Measurements from ENCODE around the gene COBLL1. TPM values are rescaled to one million over a fixed set of nuclear protein-coding genes. Genes with fewer than 3 reads are reported as not detected.

Gene COBLL1
- total and polyA plus RNA-seq, 5 experiments from 2014 or later = 0.16 to 5.6 (median 4.2) TPM; not detected in 2

GRCh38 chr2:164831180-164831579 is 10.4 kb downstream of the COBLL1 start:
- peaks cover 0 to 2% (median 0%) of the 10 kb centered on the region in 9 donors for H3K9me3 Mint-ChIP-seq
- H3K4me3 Mint-ChIP-seq = no peak overlapping the region
- peaks cover 0 to 5% (median 3%) of the 10 kb centered on the region in 5 donors for H3K27me3 Mint-ChIP-seq
- POLR2A ChIA-PET = no interaction called here
- H3K36me3 Mint-ChIP-seq = no peaks in the 10 kb centered on the region
- DNase-seq = no peak
- H3K4me1 Mint-ChIP-seq = peaks cover 0 to 13% (median 0%) of the 10 kb centered on the region in 4 donors
- no peak for ATAC-seq
- no peak overlapping the region for H3K27ac Mint-ChIP-seq

- peaks cover 0 to 2% (median 0%) of the 10 kb centered on the region in 9 donors for H3K9me3 Mint-ChIP-seq
- peaks cover 0 to 8% (median 0%) of the 10 kb centered on the region in 4 donors for H3K4me1 Mint-ChIP-seq
- no peak for DNase-seq
- no peak overlapping the region for H3K27ac Mint-ChIP-seq
- no peaks in the 10 kb centered on the region for H3K36me3 Mint-ChIP-seq
- no peak for ATAC-seq
- no peak overlapping the region for H3K4me3 Mint-ChIP-seq
- POLR2A ChIA-PET = no interaction called here
- peaks cover 0 to 5% (median 4%) of the 10 kb centered on the region in 5 donors for H3K27me3 Mint-ChIP-seq
Measured at GRCh38 chr2:164826293-164827243, 15.1 kb downstream of the COBLL1 start.

- Mint-ChIP-seq H3K4me3 (no peak overlapping the region), H3K27me3 (peaks cover 0 to 5% (median 4%) of the 10 kb centered on the region in 5 donors), H3K4me1 (peaks cover 0 to 10% (median 0%) of the 10 kb centered on the region in 4 donors), H3K9me3 (peaks cover 0 to 2% (median 0%) of the 10 kb centered on the region in 9 donors), H3K27ac (no peak overlapping the region), H3K36me3 (no peaks in the 10 kb centered on the region)
- DNase-seq (no peak), ATAC-seq (no peak)
- POLR2A ChIA-PET = no interaction called here
Measured at GRCh38 chr2:164824872-164825271, 16.8 kb downstream of the COBLL1 start.

- peaks cover 0 to 5% (median 4%) of the 10 kb centered on the region in 5 donors for H3K27me3 Mint-ChIP-seq
Measured at GRCh38 chr2:164823126-164823525, 18.5 kb downstream of the COBLL1 start.

GRCh38 chr2:164821338-164821737 is 20.3 kb downstream of the COBLL1 start:
- no peak overlapping the region for H3K27ac Mint-ChIP-seq
- no peak for DNase-seq
- H3K9me3 Mint-ChIP-seq = no peaks in the 10 kb centered on the region
- H3K4me3 Mint-ChIP-seq = no peak overlapping the region
- H3K36me3 Mint-ChIP-seq = no peaks in the 10 kb centered on the region
- POLR2A ChIA-PET = no interaction called here
- ATAC-seq = no peak
- peaks cover 0 to 5% (median 4%) of the 10 kb centered on the region in 5 donors for H3K27me3 Mint-ChIP-seq
- H3K4me1 Mint-ChIP-seq = peaks cover 0 to 5% (median 0%) of the 10 kb centered on the region in 4 donors

More at GRCh38 chr2:164823126-164823525, 18.5 kb downstream of the COBLL1 start:
- DNase-seq (no peak), ATAC-seq (no peak)
- H3K9me3 Mint-ChIP-seq = no peaks in the 10 kb centered on the region
- H3K27ac Mint-ChIP-seq = no peak overlapping the region
- H3K4me1 Mint-ChIP-seq = peaks cover 0 to 10% (median 0%) of the 10 kb centered on the region in 4 donors
- no peaks in the 10 kb centered on the region for H3K36me3 Mint-ChIP-seq
- no peak overlapping the region for H3K4me3 Mint-ChIP-seq
- POLR2A ChIA-PET = no interaction called here

GRCh38 chr2:164818149-164819136 is 23.2 kb downstream of the COBLL1 start:
- no peaks in the 10 kb centered on the region for H3K9me3 Mint-ChIP-seq
- H3K4me1 Mint-ChIP-seq = peaks cover 0 to 7% (median 0%) of the 10 kb centered on the region in 4 donors
- no peak overlapping the region for H3K4me3 Mint-ChIP-seq

GRCh38 chr2:164816900-164817299 is 24.7 kb downstream of the COBLL1 start:
- DNase-seq (no peak), ATAC-seq (no peak)
- POLR2A ChIA-PET = no interaction called here
- Mint-ChIP-seq H3K27ac (no peak overlapping the region), H3K4me1 (peaks cover 0 to 7% (median 0%) of the 10 kb centered on the region in 4 donors), H3K4me3 (no peak overlapping the region), H3K27me3 (no peaks in the 10 kb centered on the region), H3K9me3 (no peaks in the 10 kb centered on the region), H3K36me3 (no peaks in the 10 kb centered on the region)

More at GRCh38 chr2:164818149-164819136, 23.2 kb downstream of the COBLL1 start:
- DNase-seq (no peak), ATAC-seq (no peak)
- Mint-ChIP-seq H3K36me3 (no peaks in the 10 kb centered on the region), H3K27ac (no peak overlapping the region), H3K27me3 (peaks cover 0 to 3% (median 3%) of the 10 kb centered on the region in 5 donors)
- POLR2A ChIA-PET = no interaction called here

- no peak for DNase-seq
- no peaks in the 10 kb centered on the region for H3K27me3 Mint-ChIP-seq
- H3K9me3 Mint-ChIP-seq = no peaks in the 10 kb centered on the region
- no peak overlapping the region for H3K27ac Mint-ChIP-seq
- H3K4me1 Mint-ChIP-seq = peaks cover 0 to 7% (median 0%) of the 10 kb centered on the region in 4 donors
- H3K4me3 Mint-ChIP-seq = no peak overlapping the region
- no peak for ATAC-seq
- H3K36me3 Mint-ChIP-seq = no peaks in the 10 kb centered on the region
- POLR2A ChIA-PET = no interaction called here
Measured at GRCh38 chr2:164816046-164816445, 25.6 kb downstream of the COBLL1 start.

GRCh38 chr2:164815071-164815793 is 26.4 kb downstream of the COBLL1 start:
- H3K4me3 Mint-ChIP-seq = no peak overlapping the region
- H3K36me3 Mint-ChIP-seq = no peaks in the 10 kb centered on the region
- H3K27ac Mint-ChIP-seq = peak overlapping the region in 1 of 10 donors; percentile 34
- DNase-seq (no peak), ATAC-seq (no peak)
- POLR2A ChIA-PET = no interaction called here
- H3K27me3 Mint-ChIP-seq = no peaks in the 10 kb centered on the region
- H3K4me1 Mint-ChIP-seq = peaks cover 0 to 7% (median 0%) of the 10 kb centered on the region in 4 donors
- no peaks in the 10 kb centered on the region for H3K9me3 Mint-ChIP-seq

- ATAC-seq (no peak), DNase-seq (no peak)
- POLR2A ChIA-PET = no interaction called here
- Mint-ChIP-seq H3K27ac (no peak overlapping the region), H3K9me3 (no peaks in the 10 kb centered on the region), H3K27me3 (no peaks in the 10 kb centered on the region), H3K4me3 (no peak overlapping the region), H3K36me3 (no peaks in the 10 kb centered on the region), H3K4me1 (peaks cover 0 to 5% (median 0%) of the 10 kb centered on the region in 4 donors)
Measured at GRCh38 chr2:164813535-164813934, 28.1 kb downstream of the COBLL1 start.

GRCh38 chr2:164812378-164812777 is 29.2 kb downstream of the COBLL1 start:
- ATAC-seq = no peak
- POLR2A ChIA-PET = no interaction called here
- H3K27me3 Mint-ChIP-seq = no peaks in the 10 kb centered on the region
- no peak overlapping the region for H3K27ac Mint-ChIP-seq
- no peaks in the 10 kb centered on the region for H3K36me3 Mint-ChIP-seq
- DNase-seq = no peak
- H3K4me1 Mint-ChIP-seq = peaks cover 0 to 5% (median 0%) of the 10 kb centered on the region in 4 donors
- H3K9me3 Mint-ChIP-seq = peaks cover 0 to under 1% (median 0%) of the 10 kb centered on the region in 9 donors
- no peak overlapping the region for H3K4me3 Mint-ChIP-seq

GRCh38 chr2:164811819-164812218 is 29.8 kb downstream of the COBLL1 start:
- Mint-ChIP-seq H3K4me1 (peaks cover 0 to 5% (median 0%) of the 10 kb centered on the region in 4 donors), H3K27ac (no peak overlapping the region), H3K9me3 (peaks cover 0 to 2% (median 0%) of the 10 kb centered on the region in 9 donors), H3K27me3 (no peaks in the 10 kb centered on the region), H3K4me3 (no peak overlapping the region), H3K36me3 (no peaks in the 10 kb centered on the region)
- POLR2A ChIA-PET = no interaction called here
- ATAC-seq (no peak), DNase-seq (no peak)
